ENCODE data around the gene FBXW4. TPM values are rescaled to one million over a fixed set of nuclear protein-coding genes. Genes with fewer than 3 reads are reported as not detected.

The FBXW4 gene
- total and polyA plus RNA-seq, 9 of the 15 experiments (the other 6 are each of a cell fraction or from before 2014, with no cell fraction given), result 1.0 to 10.6 (median 5.4) TPM

DNA sequence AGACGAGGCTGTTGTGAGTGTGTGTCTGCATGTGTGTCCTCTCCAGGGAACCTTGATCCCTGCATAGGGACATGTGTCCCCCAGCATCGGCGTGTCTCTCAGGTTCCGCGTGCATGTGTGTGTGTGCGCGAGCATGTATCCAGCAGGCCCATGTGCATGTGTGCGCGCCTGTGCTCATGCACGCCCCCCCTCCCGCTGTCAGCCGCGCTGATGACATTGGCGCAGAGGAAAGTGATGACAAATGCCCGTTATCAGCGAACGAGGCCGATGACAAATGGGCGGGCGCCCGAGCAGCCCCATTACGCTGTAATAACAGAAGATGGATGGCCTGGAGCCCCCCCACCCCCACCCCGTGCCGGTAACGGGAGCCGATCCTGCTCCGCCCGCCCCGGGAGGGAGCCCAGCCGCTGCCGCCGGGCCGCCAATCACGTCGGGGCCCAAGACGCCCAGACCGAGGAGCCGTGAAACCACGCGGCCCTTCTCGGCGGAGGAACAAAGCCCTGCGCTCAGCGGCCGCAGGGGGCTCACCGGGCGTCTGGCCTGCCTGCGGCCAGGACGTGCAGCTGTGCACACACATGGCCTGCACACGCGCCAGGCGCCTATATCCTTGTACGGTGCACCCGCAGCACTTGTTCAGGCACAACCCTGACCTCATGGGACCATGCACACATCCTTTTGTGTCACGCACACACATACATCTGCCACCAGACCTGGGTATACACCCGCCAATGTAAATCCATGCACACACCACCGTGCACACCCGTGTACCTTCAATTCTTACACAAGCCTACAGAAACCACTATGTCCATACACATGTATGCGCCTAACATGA, 128.4 kb downstream of the FBXW4 start (continued):
- TF ChIP-seq ZBTB1 (CRISPR knock-in tag; IDR thresholded peaks at IDR 0.05; ENCODE audit: borderline replicate concordance, low read depth) (no peak), ETS2 (tag; IDR thresholded peaks at IDR 0.05; ENCODE audit: borderline replicate concordance, poor library complexity, severe bottlenecking) (no peak), BHLHE40 (IDR thresholded peaks at IDR 0.05; ENCODE audit: low read length) (0 out of 2 replicates have a peak, but pooled peaks have one; percentile 22), RHOXF2B (CRISPR knock-in tag; conservative IDR thresholded peaks at IDR 0.05) (no peak), U2AF2 (optimal IDR thresholded peaks at IDR 0.05; ENCODE audit: low read depth, low read length) (no peak), NR2C2 (CRISPR knock-in tag; IDR thresholded peaks at IDR 0.05) (no peak), NR2C2 (tag; IDR thresholded peaks at IDR 0.05) (no peak), PBX2 (CRISPR knock-in tag; IDR thresholded peaks at IDR 0.05; ENCODE audit: low read depth) (no peak; the same call in 1 of the 2 replicates), PBX2 (tag; conservative IDR thresholded peaks at IDR 0.05; ENCODE audit: low read depth) (peak; percentile 93), ZNF75A (CRISPR knock-in tag; IDR thresholded peaks at IDR 0.05) (no peak), HMBOX1 (IDR thresholded peaks at IDR 0.05) (no peak), CREB1 (IDR thresholded peaks at IDR 0.05) (0 out of 2 replicates have a peak, but pooled peaks have one; percentile 36), CREB1 (CRISPR knock-in tag; IDR thresholded peaks at IDR 0.05) (peak; percentile 60), TARDBP (IDR thresholded peaks at IDR 0.05) (no peak), NR4A1 (CRISPR knock-in tag; IDR thresholded peaks at IDR 0.05) (no peak), NR4A1 (tag; IDR thresholded peaks at IDR 0.05) (no peak)
- TF ChIP-seq, protein P1, sequence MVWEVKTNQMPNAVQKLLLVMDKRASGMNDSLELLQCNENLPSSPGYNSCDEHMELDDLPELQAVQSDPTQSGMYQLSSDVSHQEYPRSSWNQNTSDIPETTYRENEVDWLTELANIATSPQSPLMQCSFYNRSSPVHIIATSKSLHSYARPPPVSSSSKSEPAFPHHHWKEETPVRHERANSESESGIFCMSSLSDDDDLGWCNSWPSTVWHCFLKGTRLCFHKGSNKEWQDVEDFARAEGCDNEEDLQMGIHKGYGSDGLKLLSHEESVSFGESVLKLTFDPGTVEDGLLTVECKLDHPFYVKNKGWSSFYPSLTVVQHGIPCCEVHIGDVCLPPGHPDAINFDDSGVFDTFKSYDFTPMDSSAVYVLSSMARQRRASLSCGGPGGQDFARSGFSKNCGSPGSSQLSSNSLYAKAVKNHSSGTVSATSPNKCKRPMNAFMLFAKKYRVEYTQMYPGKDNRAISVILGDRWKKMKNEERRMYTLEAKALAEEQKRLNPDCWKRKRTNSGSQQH (CRISPR knock-in tag; IDR thresholded peaks at IDR 0.05), result no peak
- TF ChIP-seq, protein P2, sequence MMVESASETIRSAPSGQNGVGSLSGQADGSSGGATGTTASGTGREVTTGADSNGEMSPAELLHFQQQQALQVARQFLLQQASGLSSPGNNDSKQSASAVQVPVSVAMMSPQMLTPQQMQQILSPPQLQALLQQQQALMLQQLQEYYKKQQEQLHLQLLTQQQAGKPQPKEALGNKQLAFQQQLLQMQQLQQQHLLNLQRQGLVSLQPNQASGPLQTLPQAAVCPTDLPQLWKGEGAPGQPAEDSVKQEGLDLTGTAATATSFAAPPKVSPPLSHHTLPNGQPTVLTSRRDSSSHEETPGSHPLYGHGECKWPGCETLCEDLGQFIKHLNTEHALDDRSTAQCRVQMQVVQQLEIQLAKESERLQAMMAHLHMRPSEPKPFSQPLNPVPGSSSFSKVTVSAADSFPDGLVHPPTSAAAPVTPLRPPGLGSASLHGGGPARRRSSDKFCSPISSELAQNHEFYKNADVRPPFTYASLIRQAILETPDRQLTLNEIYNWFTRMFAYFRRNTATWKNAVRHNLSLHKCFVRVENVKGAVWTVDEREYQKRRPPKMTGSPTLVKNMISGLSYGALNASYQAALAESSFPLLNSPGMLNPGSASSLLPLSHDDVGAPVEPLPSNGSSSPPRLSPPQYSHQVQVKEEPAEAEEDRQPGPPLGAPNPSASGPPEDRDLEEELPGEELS (CRISPR knock-in tag; IDR thresholded peaks at IDR 0.05; ENCODE audit: borderline replicate concordance), result no peak

Measured in K562 (cell line).